HCT116 (cell line): Measurements from ENCODE around the gene RXYLT1. TPM values are rescaled to one million over a fixed set of nuclear protein-coding genes. Genes with fewer than 3 reads are reported as not detected.

ENCODE experiments used
- ATAC-seq: fragments of 200-7000 bp; cut with Tn5 transposase; 2 replicates; pipeline ENCODE4 v1.9.1; 2020; ENCODE audit warnings: mild to moderate bottlenecking, moderate library complexity
- BruUV-seq: library from RNA; stranded (reverse); fragments of 400-500 nt; replicated peaks from 2 replicates; lab custom pipeline; 2021; lab: Mats Ljungman, UMichigan
- CTCF ChIA-PET: fragments of 300-600 bp; sonication (Branson Sonifier 250); formaldehyde crosslinking; loops from one replicate; lab custom pipeline; 2021; ENCODE audit warnings: antibody characterized with exemption; lab: Charles Lee
- POLR2A ChIA-PET: fragments of 300-600, 350-600 bp; sonication (Branson Sonifier 250); formaldehyde crosslinking; loops from one replicate; lab custom pipeline; 2021; ENCODE audit warnings: antibody characterized with exemption; lab: Charles Lee
- RAD21 ChIA-PET, 2 experiments: fragments of 300-600 bp; sonication (Branson Sonifier 250); formaldehyde crosslinking; loops; one replicate each; lab custom pipeline; 2023; ENCODE audit warnings: low total read pairs in 2 of 2; ENCODE audit not compliant: uncharacterized antibody in 2 of 2, unreplicated experiment in 2 of 2, low non-redundant PET in 1 of 2; lab: Charles Lee
- DNase-seq: peaks from one replicate; pipeline ENCODE4 v3.0.0-alpha.2; 2010; ENCODE audit warnings: low read depth, low spot score
- H2AFZ ChIP-seq: fragments of 200-600 bp; shearing (Covaris generic), sonication (generic); 2 replicates; pipeline ENCODE4 v1.6.1; 2017; ENCODE audit warnings: low read depth, mixed run types, mixed read lengths, antibody characterized with exemption, low read length; ENCODE audit not compliant: poor library complexity, severe bottlenecking
- H3K27ac ChIP-seq: 2 replicates; pipeline ENCODE4 v1.5.1; 2012; ENCODE audit warnings: low read depth, low read length
- H3K27me3 ChIP-seq: fragments of 200-600 bp; sonication (generic); 2 replicates; pipeline ENCODE4 v1.6.1; 2016; ENCODE audit warnings: mixed run types, low read length, mixed read lengths; ENCODE audit not compliant: insufficient read depth
- H3K36me3 ChIP-seq, 2 experiments: fragments of 200-500 bp in 1 of 2; fragments of 200-600 bp in 1 of 2; sonication (Bioruptor generic) in 1 of 2; sonication (generic) in 1 of 2; 2 replicates each; pipeline versions ENCODE4 v1.5.1 to v1.6.1; 2014 to 2016; ENCODE audit warnings: low read length in 2 of 2, inconsistent platforms in 1 of 2, mixed read lengths in 1 of 2, mixed run types in 1 of 2; ENCODE audit not compliant: insufficient read depth in 2 of 2, control insufficient read depth in 1 of 2
- H3K4me1 ChIP-seq, 2 experiments: fragments of 200-600 bp in 1 of 2; sonication (generic) in 1 of 2; 2 replicates each; pipeline versions ENCODE4 v1.5.1 to v1.6.1; 2012 to 2017; ENCODE audit warnings: low read length in 2 of 2, inconsistent platforms in 1 of 2, mild to moderate bottlenecking in 1 of 2, mixed read lengths in 1 of 2, mixed run types in 1 of 2, moderate library complexity in 1 of 2; ENCODE audit not compliant: insufficient read depth in 2 of 2, control insufficient read depth in 1 of 2
- H3K4me2 ChIP-seq: fragments of 200-600 bp; sonication (generic); 2 replicates; pipeline ENCODE4 v1.6.1; 2017; ENCODE audit warnings: mixed run types, low read length, mixed read lengths
- H3K4me3 ChIP-seq, 2 experiments: fragments of 200-600 bp in 1 of 2; sonication (generic) in 1 of 2; replicated peaks in 1 of 2; 2 replicates each; pipeline ENCODE4 v1.5.1; 2011 to 2016; ENCODE audit warnings: low read length in 2 of 2, control low read depth in 1 of 2, low read depth in 1 of 2, mild to moderate bottlenecking in 1 of 2, mixed read lengths in 1 of 2, mixed run types in 1 of 2
- H3K79me2 ChIP-seq: fragments of 200-600 bp; sonication (generic); 2 replicates; pipeline ENCODE4 v1.6.1; 2017; ENCODE audit warnings: mild to moderate bottlenecking, mixed run types, low read length, moderate library complexity, mixed read lengths; ENCODE audit not compliant: insufficient read depth
- H3K9ac ChIP-seq: fragments of 200-600 bp; sonication (generic); 2 replicates; pipeline ENCODE4 v1.6.1; 2016; ENCODE audit warnings: low read length, mixed read lengths
- H3K9me2 ChIP-seq: fragments of 200-600 bp; sonication (generic), shearing (Covaris generic); 2 replicates; pipeline ENCODE4 v1.6.1; 2017; ENCODE audit warnings: mixed run types, mild to moderate bottlenecking, moderate library complexity; ENCODE audit not compliant: insufficient read depth
- H3K9me3 ChIP-seq, 2 experiments: fragments of 200-500 bp in 1 of 2; fragments of 200-600 bp in 1 of 2; sonication (Bioruptor generic) in 1 of 2; sonication (generic) in 1 of 2; 2 replicates each; pipeline ENCODE4 v1.6.1; 2014 to 2017; ENCODE audit warnings: low read length in 2 of 2, mixed read lengths in 2 of 2, inconsistent platforms in 1 of 2, low read depth in 1 of 2, mild to moderate bottlenecking in 1 of 2, mixed run types in 1 of 2, moderate library complexity in 1 of 2; ENCODE audit not compliant: control insufficient read depth in 1 of 2, insufficient read depth in 1 of 2
- H4K20me1 ChIP-seq: fragments of 200-600 bp; sonication (generic), shearing (Covaris generic); 2 replicates; pipeline ENCODE4 v1.6.1; 2017; ENCODE audit warnings: mixed run types, mild to moderate bottlenecking, moderate library complexity; ENCODE audit not compliant: insufficient read depth
- CTCF ChIP-seq, 3 experiments: fragments of 200-600 bp in 1 of 3; sonication (generic) in 1 of 3; IDR thresholded peaks in 2 of 3; conservative IDR thresholded peaks in 1 of 3; 2 replicates each; pipeline ENCODE4 v1.5.1; 2012 to 2017; ENCODE audit warnings: low read depth in 2 of 3, low read length in 2 of 3, antibody characterized with exemption in 1 of 3, borderline replicate concordance in 1 of 3, control low read depth in 1 of 3, mild to moderate bottlenecking in 1 of 3, mixed read lengths in 1 of 3, mixed run types in 1 of 3, moderate library complexity in 1 of 3; ENCODE audit not compliant: insufficient read depth in 1 of 3
- ELF1 ChIP-seq: IDR thresholded peaks from 2 replicates; pipeline ENCODE4 v1.6.1; 2012; ENCODE audit warnings: low read depth, borderline replicate concordance
- EZH2 ChIP-seq: fragments of 200-600 bp; sonication (generic); IDR thresholded peaks from 2 replicates; pipeline ENCODE4 v1.6.1; 2017; ENCODE audit warnings: antibody characterized with exemption, mixed run types
- JUND ChIP-seq: IDR thresholded peaks from 2 replicates; pipeline ENCODE4 v1.6.1; 2012
- POLR2AphosphoS5 ChIP-seq: IDR thresholded peaks from 2 replicates; pipeline ENCODE4 v1.6.1; 2011; ENCODE audit warnings: mild to moderate bottlenecking, low read depth, low read length, moderate library complexity
- SIN3A ChIP-seq: IDR thresholded peaks from 2 replicates; pipeline ENCODE4 v1.6.1; 2012; ENCODE audit warnings: low read depth
- SP1 ChIP-seq: IDR thresholded peaks from 2 replicates; pipeline ENCODE4 v1.6.1; 2012; ENCODE audit warnings: low read depth
- TCF7L2 ChIP-seq: IDR thresholded peaks from 2 replicates; pipeline ENCODE4 v1.7.0; 2011; ENCODE audit warnings: borderline replicate concordance, inconsistent platforms; ENCODE audit not compliant: insufficient read depth, insufficient read length; ENCODE audit errors: extremely low read depth
- ZNF274 ChIP-seq: fragments of 200-500 bp; sonication (Bioruptor generic); IDR thresholded peaks from 2 replicates; pipeline ENCODE4 v1.6.1; 2014; ENCODE audit warnings: mild to moderate bottlenecking, low read depth, low read length, inconsistent platforms
- intact Hi-C: fragments of 100-400 bp; cut with micrococcal nuclease; formaldehyde crosslinking; loops from 2 replicates; pipeline ENCODE4 v1.10.0; 2022
- total RNA-seq: library from RNA; stranded (reverse); gene quantifications from one replicate; pipeline ENCODE4 v1.2.1, GENCODE V29; 2021; ENCODE audit not compliant: unreplicated experiment
- TF ChIP-seq, protein P1 (sequence below): IDR thresholded peaks from 2 replicates; pipeline ENCODE4 v1.6.1; 2011; ENCODE audit warnings: mild to moderate bottlenecking, low read length, moderate library complexity; ENCODE audit not compliant: insufficient replicate concordance; ENCODE audit errors: extremely low read depth
- TF ChIP-seq, protein P2 (sequence below): IDR thresholded peaks from 2 replicates; pipeline ENCODE4 v1.6.1; 2012

Gene RXYLT1
- total RNA-seq, 1 experiment from 2014 or later, result 23.0 TPM

GRCh38 chr12:63790608-63790945 is 10.9 kb downstream of the RXYLT1 start:
- ChIA-PET POLR2A (no interaction called here), CTCF (no interaction called here), RAD21 (no interaction called here)
- ATAC-seq, result no peak
- no peak overlapping the region for H3K4me2 ChIP-seq
- H3K27me3 ChIP-seq, result no peaks in the 10 kb centered on the region
- no peak overlapping the region for H3K9ac ChIP-seq
- H3K79me2 ChIP-seq, result no peaks in the 10 kb centered on the region
- no peak for TF ChIP-seq JUND
- no peak overlapping the region for H2AFZ ChIP-seq
- H3K9me3 ChIP-seq, result no peaks in the 10 kb centered on the region
- DNase-seq, result no peak
- peaks cover 5 to 15% of the 10 kb centered on the region in 2 experiments; a peak in 2 of 4 replicates for H3K36me3 ChIP-seq
- H3K9me2 ChIP-seq, result no peaks in the 10 kb centered on the region; the same call in 1 of the 2 replicates
- BruUV-seq, result no TSS peak
- H3K27ac ChIP-seq, result no peak overlapping the region
- no peak overlapping the region for H3K4me3 ChIP-seq
- no peaks in the 10 kb centered on the region for H3K4me1 ChIP-seq
- intact Hi-C loops, result no loop called here
- no peaks in the 10 kb centered on the region for H4K20me1 ChIP-seq

DNA sequence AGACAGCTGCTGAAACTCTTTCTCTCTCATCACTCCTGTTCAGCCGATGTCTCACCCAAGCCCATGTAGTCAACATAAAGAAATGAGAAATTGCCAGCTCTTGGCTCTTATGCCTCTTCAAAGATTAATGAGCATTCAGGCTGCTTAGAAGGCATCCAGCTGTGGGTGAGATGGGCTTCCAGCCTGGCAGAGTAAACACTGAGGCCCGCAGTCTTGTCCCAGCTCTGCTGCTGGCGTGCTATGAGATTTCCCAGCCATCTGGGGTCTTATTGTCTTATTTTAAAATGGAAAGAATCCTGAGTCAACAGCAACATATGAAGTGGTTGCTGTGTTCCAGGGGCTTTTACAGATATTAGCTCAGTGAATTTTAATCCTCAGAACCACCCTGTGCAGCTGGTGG is 12.6 kb downstream of the RXYLT1 start:
- Histone ChIP-seq H4K20me1 (no peaks in the 10 kb centered on the region), H3K79me2 (no peaks in the 10 kb centered on the region), H2AFZ (no peak overlapping the region), H3K9ac (no peak overlapping the region), H3K27me3 (no peaks in the 10 kb centered on the region), H3K4me2 (no peak overlapping the region), H3K4me1 (no peaks in the 10 kb centered on the region), H3K9me3 (no peaks in the 10 kb centered on the region), H3K9me2 (no peaks in the 10 kb centered on the region; the same call in 1 of the 2 replicates), H3K4me3 (no peak overlapping the region)
- ChIA-PET CTCF (no interaction called here), POLR2A (no interaction called here), RAD21 (no interaction called here)
- intact Hi-C loops, result no loop called here
- ATAC-seq, result no peak
- TF ChIP-seq EZH2 (no peak), CTCF (IDR thresholded peaks at IDR 0.05 in 2 of 3, conservative IDR thresholded peaks at IDR 0.05 in 1 of 3; ENCODE audit: borderline replicate concordance in 1 of 3, insufficient read depth in 1 of 3, low read depth in 2 of 3, low read length in 2 of 3) (no peak), ELF1 (no peak), ZNF274 (no peak), JUND (no peak), SP1 (no peak), POLR2AphosphoS5 (no peak), SIN3A (no peak), TCF7L2 (no peak)
- TF ChIP-seq, protein P1, sequence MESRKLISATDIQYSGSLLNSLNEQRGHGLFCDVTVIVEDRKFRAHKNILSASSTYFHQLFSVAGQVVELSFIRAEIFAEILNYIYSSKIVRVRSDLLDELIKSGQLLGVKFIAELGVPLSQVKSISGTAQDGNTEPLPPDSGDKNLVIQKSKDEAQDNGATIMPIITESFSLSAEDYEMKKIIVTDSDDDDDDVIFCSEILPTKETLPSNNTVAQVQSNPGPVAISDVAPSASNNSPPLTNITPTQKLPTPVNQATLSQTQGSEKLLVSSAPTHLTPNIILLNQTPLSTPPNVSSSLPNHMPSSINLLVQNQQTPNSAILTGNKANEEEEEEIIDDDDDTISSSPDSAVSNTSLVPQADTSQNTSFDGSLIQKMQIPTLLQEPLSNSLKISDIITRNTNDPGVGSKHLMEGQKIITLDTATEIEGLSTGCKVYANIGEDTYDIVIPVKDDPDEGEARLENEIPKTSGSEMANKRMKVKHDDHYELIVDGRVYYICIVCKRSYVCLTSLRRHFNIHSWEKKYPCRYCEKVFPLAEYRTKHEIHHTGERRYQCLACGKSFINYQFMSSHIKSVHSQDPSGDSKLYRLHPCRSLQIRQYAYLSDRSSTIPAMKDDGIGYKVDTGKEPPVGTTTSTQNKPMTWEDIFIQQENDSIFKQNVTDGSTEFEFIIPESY, result no peak
- TF ChIP-seq, protein P2, sequence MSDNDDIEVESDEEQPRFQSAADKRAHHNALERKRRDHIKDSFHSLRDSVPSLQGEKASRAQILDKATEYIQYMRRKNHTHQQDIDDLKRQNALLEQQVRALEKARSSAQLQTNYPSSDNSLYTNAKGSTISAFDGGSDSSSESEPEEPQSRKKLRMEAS, result no peak
- TF ChIP-seq, all 23 proteins: peak for 0
- BruUV-seq, result no TSS peak
- no peak overlapping the region for H3K27ac ChIP-seq
- peaks cover 0 to 12% of the 10 kb centered on the region in 2 experiments; a peak in 1 of 4 replicates for H3K36me3 ChIP-seq
- DNase-seq, result no peak
